C4-2B (cell line): ENCODE measurements around the gene HEXD.

Experiments used
- ZFX ChIP-seq: fragments of 450-650 bp; IDR thresholded peaks from 2 replicates; pipeline ENCODE4 v1.6.1; 2017
- TF ChIP-seq, protein P1 (sequence below): fragments of 450-650 bp; conservative IDR thresholded peaks from 2 replicates; pipeline ENCODE4 v1.5.1; 2017; ENCODE audit warnings: mild to moderate bottlenecking

DNA sequence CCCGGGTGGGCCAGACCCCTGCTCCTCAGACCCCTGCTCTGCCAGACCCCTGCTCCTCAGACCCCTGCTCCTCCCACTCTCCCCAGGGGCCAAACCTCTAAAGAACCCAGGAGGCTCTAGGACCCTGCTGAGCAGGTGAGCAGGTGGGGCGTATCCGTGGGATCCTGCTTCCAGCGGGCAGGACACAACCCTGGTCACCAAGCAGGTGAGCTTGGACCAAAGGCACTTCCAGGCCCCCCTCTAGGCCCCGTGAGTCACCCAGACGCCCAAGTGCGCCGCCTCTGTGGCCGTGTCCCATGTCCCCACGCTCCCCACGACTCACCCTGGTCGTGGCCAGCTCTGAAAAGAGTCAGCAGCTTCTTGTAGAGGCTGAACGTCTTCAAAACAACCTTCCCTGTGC is 27.4 kb downstream of the HEXD start:
- TF ChIP-seq, protein P1, sequence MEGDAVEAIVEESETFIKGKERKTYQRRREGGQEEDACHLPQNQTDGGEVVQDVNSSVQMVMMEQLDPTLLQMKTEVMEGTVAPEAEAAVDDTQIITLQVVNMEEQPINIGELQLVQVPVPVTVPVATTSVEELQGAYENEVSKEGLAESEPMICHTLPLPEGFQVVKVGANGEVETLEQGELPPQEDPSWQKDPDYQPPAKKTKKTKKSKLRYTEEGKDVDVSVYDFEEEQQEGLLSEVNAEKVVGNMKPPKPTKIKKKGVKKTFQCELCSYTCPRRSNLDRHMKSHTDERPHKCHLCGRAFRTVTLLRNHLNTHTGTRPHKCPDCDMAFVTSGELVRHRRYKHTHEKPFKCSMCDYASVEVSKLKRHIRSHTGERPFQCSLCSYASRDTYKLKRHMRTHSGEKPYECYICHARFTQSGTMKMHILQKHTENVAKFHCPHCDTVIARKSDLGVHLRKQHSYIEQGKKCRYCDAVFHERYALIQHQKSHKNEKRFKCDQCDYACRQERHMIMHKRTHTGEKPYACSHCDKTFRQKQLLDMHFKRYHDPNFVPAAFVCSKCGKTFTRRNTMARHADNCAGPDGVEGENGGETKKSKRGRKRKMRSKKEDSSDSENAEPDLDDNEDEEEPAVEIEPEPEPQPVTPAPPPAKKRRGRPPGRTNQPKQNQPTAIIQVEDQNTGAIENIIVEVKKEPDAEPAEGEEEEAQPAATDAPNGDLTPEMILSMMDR, result no peak
- no peak for TF ChIP-seq ZFX
